NCI-H774 (cell line): ENCODE results near the gene C22orf31.

Experiments
- DNase-seq: peaks from one replicate; lab custom pipeline; 2025; lab: John Stamatoyannopoulos, UW

C22orf31 gene

GRCh38 chr22:29029202-29030000 lies 32.2 kb downstream of the C22orf31 start:
- DNase-seq, result no peak

- DNase-seq, result no peak
Observed at GRCh38 chr22:29028468-29028867, 33.2 kb downstream of the C22orf31 start.

- DNase-seq, result no peak
Observed at GRCh38 chr22:29026579-29026978, 35.1 kb downstream of the C22orf31 start.

GRCh38 chr22:29023172-29023796 lies 38.3 kb downstream of the C22orf31 start:
- DNase-seq, result no peak

- DNase-seq, result no peak
Observed at GRCh38 chr22:29022101-29022817, 39.4 kb downstream of the C22orf31 start.

- DNase-seq, result no peak
Observed at GRCh38 chr22:29018293-29019189, 43.1 kb downstream of the C22orf31 start.

GRCh38 chr22:29016067-29016938 lies 45.3 kb downstream of the C22orf31 start:
- no peak for DNase-seq

- no peak for DNase-seq
Observed at GRCh38 chr22:29014773-29015172, 46.9 kb downstream of the C22orf31 start.

GRCh38 chr22:29014293-29014692 lies 47.3 kb downstream of the C22orf31 start:
- DNase-seq, result no peak

GRCh38 chr22:29012952-29013351 lies 48.7 kb downstream of the C22orf31 start:
- DNase-seq, result no peak

GRCh38 chr22:29012101-29012433 lies 49.6 kb downstream of the C22orf31 start:
- DNase-seq, result no peak

- no peak for DNase-seq
Observed at GRCh38 chr22:29011240-29012100, 50.2 kb downstream of the C22orf31 start.

GRCh38 chr22:29009148-29009547 lies 52.5 kb downstream of the C22orf31 start:
- DNase-seq, result no peak
